Activated CD8-positive, alpha-beta T cell treated with anti-CD3 and anti-CD28 coated beads, Interleukin-2, amount 10 ng/mL, durations not matched to agents 7 days and 5 days (primary cell): ENCODE measurements around the gene SCN7A. TPM values are rescaled to one million over a fixed set of nuclear protein-coding genes. Genes with fewer than 3 reads are reported as not detected.
"Not testable (repeated sequence)": the region's sequence is repeated elsewhere in the genome, so short reads cannot be mapped to it uniquely, and the experiment has no call there.

Experiments used
- ATAC-seq: fragments of 150-1000 bp; cut with Tn5 transposase; one replicate; pipeline ENCODE4 v1.10.0; 2021; ENCODE audit warnings: moderate library complexity
- CTCF ChIA-PET: fragments of 350-600 bp; sonication (Branson Sonifier 250); formaldehyde crosslinking; loops from one replicate; lab custom pipeline; 2021; ENCODE audit warnings: antibody characterized with exemption; lab: Charles Lee
- POLR2A ChIA-PET: fragments of 350-600 bp; sonication (Branson Sonifier 250); formaldehyde crosslinking; loops from one replicate; lab custom pipeline; 2021; ENCODE audit warnings: antibody characterized with exemption; lab: Charles Lee
- DNase-seq: peaks from one replicate; pipeline ENCODE4 v3.0.0-alpha.2; 2020
- H3K27ac Mint-ChIP-seq: one replicate; pipeline ENCODE4 v1.8.0; 2021; ENCODE audit warnings: mild to moderate bottlenecking, mixed read lengths
- H3K27me3 Mint-ChIP-seq: one replicate; pipeline ENCODE4 v1.8.0; 2021; ENCODE audit warnings: low read depth, mixed read lengths
- H3K36me3 Mint-ChIP-seq: one replicate; pipeline ENCODE4 v1.8.0; 2021; ENCODE audit warnings: low read depth, mixed read lengths
- H3K4me1 Mint-ChIP-seq: one replicate; pipeline ENCODE4 v1.8.0; 2021; ENCODE audit warnings: low read depth, mixed read lengths
- H3K4me3 Mint-ChIP-seq: one replicate; pipeline ENCODE4 v1.8.0; 2021; ENCODE audit warnings: mild to moderate bottlenecking, mixed read lengths
- H3K9me3 Mint-ChIP-seq: one replicate; pipeline ENCODE4 v1.8.0; 2022; ENCODE audit warnings: mixed read lengths; ENCODE audit not compliant: insufficient read depth
- total RNA-seq, 2 experiments: library from RNA; stranded (reverse); gene quantifications; one replicate each; pipeline ENCODE4 v1.2.3, GENCODE V29; 2021

The SCN7A gene
- total RNA-seq, 2 experiments from 2014 or later, result not detected

DNA sequence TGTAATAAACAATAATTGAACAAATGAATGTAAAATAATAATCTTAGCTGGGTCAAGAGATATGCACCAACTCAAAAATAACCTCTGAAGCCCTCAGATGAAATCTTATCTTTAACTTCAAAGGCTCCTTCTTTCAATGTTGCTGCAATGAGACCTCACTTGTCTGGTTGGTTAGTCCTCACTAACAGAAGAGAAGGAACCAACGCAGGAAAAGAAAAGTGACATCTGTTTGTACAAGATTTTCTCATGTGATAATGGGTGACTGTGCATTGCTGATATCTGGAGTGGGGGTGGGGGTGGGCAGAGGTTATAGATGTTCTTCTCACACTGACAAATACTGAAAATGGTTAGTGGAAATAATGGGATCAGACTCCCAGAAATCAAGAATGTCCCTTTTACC is 2.6 kb downstream of the SCN7A start:
- Mint-ChIP-seq H3K4me3 (no peak overlapping the region), H3K27me3 (no peaks in the 10 kb centered on the region), H3K4me1 (no peaks in the 10 kb centered on the region), H3K9me3 (no peaks in the 10 kb centered on the region), H3K27ac (no peak overlapping the region), H3K36me3 (no peaks in the 10 kb centered on the region)
- DNase-seq (no peak), ATAC-seq (no peak)
- ChIA-PET CTCF (no interaction called here), POLR2A (no interaction called here)

DNA sequence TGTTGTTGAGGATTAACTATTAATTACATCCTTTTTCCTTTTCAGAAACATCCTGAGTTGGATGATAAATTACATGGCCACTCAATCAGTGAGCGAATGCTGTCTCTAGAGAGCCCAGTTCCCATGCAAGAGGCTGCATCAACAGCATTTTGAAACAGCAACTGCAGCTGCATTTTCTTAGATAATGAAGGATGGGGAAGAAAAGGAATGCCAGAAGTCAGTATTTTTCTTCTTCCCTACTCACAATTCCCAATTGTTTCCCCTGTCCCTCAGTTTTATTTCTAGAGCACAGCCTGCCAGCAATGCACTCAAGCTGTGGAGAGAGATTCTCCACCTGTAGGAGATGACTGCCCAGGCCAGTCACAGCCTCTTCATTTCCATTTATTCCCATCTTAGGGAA is 6.9 kb downstream of the SCN7A start:
- no peaks in the 10 kb centered on the region for H3K9me3 Mint-ChIP-seq
- ChIA-PET POLR2A (no interaction called here), CTCF (no interaction called here)
- no peaks in the 10 kb centered on the region for H3K27me3 Mint-ChIP-seq
- no peak for ATAC-seq
- H3K36me3 Mint-ChIP-seq, result no peaks in the 10 kb centered on the region
- no peak for DNase-seq
- no peaks in the 10 kb centered on the region for H3K4me1 Mint-ChIP-seq
- H3K4me3 Mint-ChIP-seq, result no peak overlapping the region
- H3K27ac Mint-ChIP-seq, result no peak overlapping the region

DNA sequence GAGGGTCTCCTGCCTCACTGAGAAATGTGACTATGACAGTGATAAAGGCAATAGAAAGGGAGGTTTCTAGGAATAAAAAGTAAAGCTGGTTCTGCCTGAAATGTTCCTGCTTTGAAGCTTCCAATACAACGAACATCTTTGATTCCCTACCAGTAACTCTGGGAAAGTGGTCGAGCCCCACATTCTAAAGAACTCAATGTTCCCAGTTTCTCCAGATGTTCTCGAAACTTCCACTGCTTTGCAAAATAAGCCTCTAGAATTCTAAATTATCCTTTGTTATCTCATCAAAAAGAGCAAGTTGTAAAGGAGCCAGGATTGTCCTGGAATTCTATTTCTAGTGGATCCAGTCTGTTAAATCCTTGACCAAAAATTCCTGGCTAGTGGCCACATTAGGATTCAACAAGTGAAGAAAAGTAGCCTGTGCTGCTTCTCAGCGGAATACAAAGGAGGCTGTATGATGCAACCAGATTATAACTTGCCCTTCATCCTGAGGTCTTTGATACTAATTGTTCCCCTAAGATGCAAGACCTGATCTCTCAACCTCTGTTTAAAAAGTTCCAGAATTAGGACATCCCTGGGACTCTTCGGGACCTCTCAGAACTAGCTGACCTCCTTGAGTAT is 8.4 kb downstream of the SCN7A start:
- ATAC-seq (no peak), DNase-seq (no peak)
- CTCF ChIA-PET, result no interaction called here
- H3K27me3 Mint-ChIP-seq, result no peaks in the 10 kb centered on the region
- H3K9me3 Mint-ChIP-seq, result no peaks in the 10 kb centered on the region
- H3K36me3 Mint-ChIP-seq, result no peaks in the 10 kb centered on the region
- no peaks in the 10 kb centered on the region for H3K4me1 Mint-ChIP-seq
- no peak overlapping the region for H3K4me3 Mint-ChIP-seq
- POLR2A ChIA-PET, result no interaction called here
- no peak overlapping the region for H3K27ac Mint-ChIP-seq

DNA sequence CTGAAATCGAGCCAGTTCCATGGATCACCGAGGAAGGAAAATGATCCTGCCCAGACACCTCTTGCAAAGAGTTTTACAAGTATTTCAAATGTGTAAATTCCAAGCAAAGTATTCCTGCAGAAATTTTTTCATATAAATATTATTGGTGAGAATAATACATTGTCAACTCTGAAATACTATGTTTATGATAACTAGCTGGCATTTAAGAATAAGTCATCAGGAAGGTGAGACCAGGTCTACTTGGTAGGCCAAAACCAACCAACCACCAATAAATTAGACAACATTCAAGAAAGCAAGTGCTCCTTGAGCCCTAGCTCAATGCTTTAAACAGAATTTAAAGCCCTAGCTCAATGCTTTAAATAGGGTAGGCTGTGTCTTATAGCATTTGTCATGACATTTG is 21.7 kb downstream of the SCN7A start:
- Mint-ChIP-seq H3K9me3 (no peaks in the 10 kb centered on the region), H3K27ac (no peak overlapping the region), H3K4me1 (no peaks in the 10 kb centered on the region), H3K27me3 (no peaks in the 10 kb centered on the region), H3K4me3 (no peak overlapping the region), H3K36me3 (no peaks in the 10 kb centered on the region)
- ATAC-seq (no peak), DNase-seq (no peak)
- CTCF ChIA-PET, result no interaction called here
- POLR2A ChIA-PET, result no interaction called here

DNA sequence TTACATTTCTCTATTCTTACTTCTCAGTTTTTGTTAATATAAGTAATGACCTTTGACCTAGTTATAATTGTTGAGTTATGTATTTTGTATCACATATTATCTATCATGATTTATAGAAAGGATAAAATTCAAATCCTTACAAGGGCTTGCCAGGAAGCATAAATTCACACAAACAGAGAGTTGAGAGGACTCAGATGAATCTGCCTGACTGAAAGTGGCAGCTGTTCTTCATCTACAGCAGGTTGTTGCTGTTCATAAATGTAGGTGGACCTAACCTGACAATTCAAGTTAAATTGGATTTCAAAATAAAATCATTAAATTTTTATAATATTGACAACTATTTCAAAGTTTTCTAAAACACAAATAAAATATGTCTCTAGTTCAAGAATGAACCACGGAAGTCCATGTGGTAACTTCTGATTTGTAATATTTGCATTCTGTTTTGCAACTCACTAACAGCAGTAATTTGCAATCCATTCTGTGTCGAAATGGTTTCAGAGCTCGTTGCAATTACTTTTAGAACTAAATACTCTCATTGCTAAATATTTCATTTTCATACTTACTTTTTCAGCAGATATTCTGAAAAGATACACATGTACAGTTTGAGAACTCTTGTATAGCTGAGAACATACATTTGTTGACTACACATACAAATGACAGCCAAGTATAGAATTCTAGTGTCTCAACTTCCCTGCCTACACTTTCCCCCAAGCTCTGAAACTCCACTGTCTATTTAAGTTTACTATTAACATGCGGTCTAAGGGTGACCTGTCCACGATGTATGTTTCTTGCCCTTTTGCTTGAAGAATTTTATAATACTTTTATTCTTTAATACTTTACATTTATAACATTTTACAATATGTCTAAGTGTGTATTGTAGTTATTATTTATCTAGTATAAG is 25.7 kb downstream of the SCN7A start:
- no peak overlapping the region for H3K27ac Mint-ChIP-seq
- no peak overlapping the region for H3K4me3 Mint-ChIP-seq
- no peaks in the 10 kb centered on the region for H3K4me1 Mint-ChIP-seq

DNA sequence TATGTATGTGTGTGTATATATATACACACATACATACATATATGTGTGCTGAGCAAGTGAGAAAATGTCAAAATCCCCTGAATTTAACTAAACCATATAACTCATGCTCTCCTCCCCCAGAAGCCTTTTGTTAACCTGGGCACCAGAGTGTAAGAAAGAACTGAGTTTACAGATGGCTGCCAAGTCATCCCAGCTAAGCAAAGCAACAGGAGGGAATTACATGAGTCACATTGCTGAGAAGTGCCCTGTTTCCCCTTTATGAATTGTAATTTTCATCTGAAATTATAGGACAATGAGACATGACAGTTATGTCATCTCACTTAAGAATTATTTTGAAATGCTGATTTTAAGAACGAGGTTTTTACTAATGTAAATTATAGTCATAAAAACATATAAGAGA is 29.9 kb downstream of the SCN7A start:
- Mint-ChIP-seq H3K4me1 (no peaks in the 10 kb centered on the region), H3K27ac (no peak overlapping the region), H3K36me3 (no peaks in the 10 kb centered on the region), H3K27me3 (no peaks in the 10 kb centered on the region), H3K9me3 (no peaks in the 10 kb centered on the region), H3K4me3 (no peak overlapping the region)
- ChIA-PET CTCF (no interaction called here), POLR2A (no interaction called here)
- no peak for DNase-seq
- ATAC-seq, result no peak

More for the DNA sequence above, 25.7 kb downstream of the SCN7A start:
- DNase-seq (no peak), ATAC-seq (no peak)
- POLR2A ChIA-PET, result no interaction called here
- CTCF ChIA-PET, result no interaction called here
- no peaks in the 10 kb centered on the region for H3K9me3 Mint-ChIP-seq
- no peaks in the 10 kb centered on the region for H3K27me3 Mint-ChIP-seq
- no peaks in the 10 kb centered on the region for H3K36me3 Mint-ChIP-seq

DNA sequence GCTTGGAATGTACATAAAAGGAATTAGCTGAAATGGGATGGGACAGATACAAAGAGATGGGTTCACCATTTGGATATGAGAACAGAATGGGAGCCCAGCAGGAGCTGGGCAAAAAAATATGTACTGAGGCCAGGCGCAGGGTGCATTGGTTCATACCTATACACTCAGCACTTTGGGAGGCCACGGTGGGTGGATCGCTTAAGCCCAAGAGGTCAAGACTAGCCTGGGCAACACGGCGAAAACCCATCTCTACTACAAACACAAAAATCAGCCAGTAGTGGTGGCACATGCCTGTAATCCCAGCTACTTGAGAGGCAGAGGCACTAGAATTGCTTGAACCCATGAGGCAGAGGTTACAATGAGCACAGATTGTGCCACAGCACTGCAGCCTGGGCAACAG is 30.4 kb downstream of the SCN7A start:
- CTCF ChIA-PET, result no interaction called here
- H3K27me3 Mint-ChIP-seq, result no peaks in the 10 kb centered on the region
- ATAC-seq, result no peak

DNA sequence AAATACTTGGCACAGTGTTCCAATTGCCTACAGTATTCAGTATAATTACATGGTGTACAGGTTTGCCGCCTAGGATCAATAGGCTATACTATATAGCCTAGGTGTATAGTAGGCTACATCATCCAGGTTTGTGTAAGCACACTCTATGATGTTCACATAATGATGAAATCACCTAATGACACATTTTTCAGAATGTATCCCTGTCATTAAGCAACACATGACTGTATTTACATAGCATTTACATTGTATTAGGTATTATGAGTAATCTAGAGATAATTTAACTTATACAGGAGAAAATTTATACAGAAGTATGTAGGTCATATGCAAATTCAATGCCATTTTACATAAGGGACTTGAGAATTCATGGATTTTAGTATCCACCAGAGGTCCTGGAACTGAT is 35.4 kb downstream of the SCN7A start:
- ChIA-PET CTCF (no interaction called here), POLR2A (no interaction called here)
- H3K27me3 Mint-ChIP-seq, result no peaks in the 10 kb centered on the region
- H3K36me3 Mint-ChIP-seq, result no peaks in the 10 kb centered on the region
- DNase-seq, result no peak
- no peak overlapping the region for H3K4me3 Mint-ChIP-seq
- no peaks in the 10 kb centered on the region for H3K4me1 Mint-ChIP-seq
- H3K27ac Mint-ChIP-seq, result no peak overlapping the region
- no peak for ATAC-seq
- H3K9me3 Mint-ChIP-seq, result no peaks in the 10 kb centered on the region

More for the DNA sequence above, 30.4 kb downstream of the SCN7A start:
- POLR2A ChIA-PET, result no interaction called here
- Mint-ChIP-seq H3K36me3 (no peaks in the 10 kb centered on the region), H3K4me1 (no peaks in the 10 kb centered on the region), H3K4me3 (no peak overlapping the region), H3K9me3 (no peaks in the 10 kb centered on the region), H3K27ac (no peak overlapping the region)
- no peak for DNase-seq

DNA sequence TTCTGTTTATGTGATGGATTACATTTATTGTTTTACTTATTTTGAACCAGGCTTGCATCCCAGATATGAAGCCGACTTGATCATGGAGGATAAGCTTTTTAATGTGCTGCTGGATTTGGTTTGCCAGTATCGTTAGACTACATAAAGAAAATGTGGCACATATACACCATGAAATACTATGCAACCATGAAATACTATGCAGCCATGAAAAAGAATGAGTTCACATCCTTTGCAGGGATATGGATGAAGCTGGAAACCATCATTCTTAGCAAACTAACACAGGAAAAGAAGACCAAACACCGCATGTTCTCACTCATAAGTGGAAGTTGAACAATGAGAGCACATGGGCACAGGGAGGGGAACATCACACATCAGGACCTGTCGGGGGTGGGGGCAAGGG is 38.2 kb downstream of the SCN7A start:
- H3K4me3 Mint-ChIP-seq, POLR2A ChIA-PET, H3K27me3 Mint-ChIP-seq, H3K9me3 Mint-ChIP-seq, H3K4me1 Mint-ChIP-seq, ATAC-seq, H3K36me3 Mint-ChIP-seq, DNase-seq, H3K27ac Mint-ChIP-seq, CTCF ChIA-PET: not testable (repeated sequence)

DNA sequence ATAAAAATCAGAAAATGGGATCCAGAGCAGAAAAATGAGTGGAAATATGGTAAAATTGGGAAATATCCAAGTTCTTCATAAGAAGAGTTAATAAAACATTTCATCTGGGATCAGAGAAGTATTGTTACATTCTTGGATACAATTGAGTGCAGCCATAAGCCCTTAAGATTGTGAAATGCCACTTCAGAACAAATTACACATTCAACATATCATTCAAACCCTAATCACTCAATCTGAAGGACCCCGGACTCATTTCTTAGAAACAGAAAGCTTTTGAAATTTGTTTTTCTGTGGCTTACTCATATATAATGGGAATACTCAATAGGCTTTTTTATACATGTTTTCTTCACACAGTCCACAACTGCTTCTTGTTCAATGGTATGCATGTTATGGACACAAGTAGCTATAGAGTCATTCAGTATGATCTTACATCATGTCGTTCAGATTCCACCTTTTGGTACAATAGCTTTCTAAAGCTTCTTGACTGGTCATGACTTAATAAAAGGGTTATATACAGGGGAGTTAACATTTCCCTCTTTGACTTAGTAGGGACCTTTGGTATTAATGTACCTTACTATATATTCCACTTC is 39.9 kb downstream of the SCN7A start:
- CTCF ChIA-PET, result no interaction called here
- H3K27me3 Mint-ChIP-seq, result no peaks in the 10 kb centered on the region
- ATAC-seq (no peak), DNase-seq (no peak)
- H3K36me3 Mint-ChIP-seq, result no peaks in the 10 kb centered on the region
- H3K9me3 Mint-ChIP-seq, result no peaks in the 10 kb centered on the region
- H3K27ac Mint-ChIP-seq, result no peak overlapping the region
- H3K4me3 Mint-ChIP-seq, result no peak overlapping the region
- no peaks in the 10 kb centered on the region for H3K4me1 Mint-ChIP-seq
- POLR2A ChIA-PET, result no interaction called here

DNA sequence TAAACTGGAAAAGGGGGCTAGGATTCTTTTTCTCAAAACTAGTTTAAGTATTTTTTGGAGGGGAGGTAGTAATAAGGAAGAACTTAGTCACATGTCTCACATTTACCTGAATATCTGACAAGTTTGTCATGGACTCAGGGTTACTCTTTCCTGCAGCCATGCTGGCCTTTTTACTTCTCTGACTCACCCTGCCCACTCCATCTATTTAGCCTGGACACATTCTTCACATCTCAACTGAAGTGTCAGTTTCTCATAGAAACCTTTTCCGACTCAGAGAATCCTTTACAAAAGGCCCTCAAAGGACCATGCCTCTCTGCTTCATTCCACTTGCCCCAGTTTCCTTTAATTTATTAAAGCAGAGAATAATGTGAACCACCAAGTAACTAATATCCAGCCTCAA is 42.6 kb downstream of the SCN7A start:
- POLR2A ChIA-PET, result no interaction called here
- ATAC-seq (no peak), DNase-seq (no peak)
- H3K9me3 Mint-ChIP-seq, result no peaks in the 10 kb centered on the region
- CTCF ChIA-PET, result no interaction called here
- no peak overlapping the region for H3K27ac Mint-ChIP-seq
- H3K27me3 Mint-ChIP-seq, result no peaks in the 10 kb centered on the region
- no peaks in the 10 kb centered on the region for H3K4me1 Mint-ChIP-seq
- no peaks in the 10 kb centered on the region for H3K36me3 Mint-ChIP-seq
- H3K4me3 Mint-ChIP-seq, result no peak overlapping the region

DNA sequence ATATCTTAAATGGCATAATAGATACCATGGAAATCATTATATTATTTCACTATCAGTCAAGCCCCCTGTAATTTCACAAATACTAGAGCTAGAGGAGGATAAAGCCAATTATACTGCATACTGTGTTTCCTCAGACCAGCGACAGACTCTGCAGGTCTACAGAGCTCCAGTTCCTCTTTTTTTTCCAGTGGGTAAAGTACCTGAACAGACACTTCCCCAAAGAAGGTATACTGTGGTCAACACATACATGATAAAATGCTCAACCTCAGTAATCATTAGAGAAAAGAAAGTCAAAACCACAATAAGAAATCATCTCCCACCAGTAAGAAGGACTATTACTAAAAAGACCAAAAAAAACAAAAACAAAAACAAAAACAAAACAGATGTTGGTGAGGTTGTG is 44.6 kb downstream of the SCN7A start:
- CTCF ChIA-PET, result no interaction called here
- no peak for ATAC-seq
- no peak overlapping the region for H3K4me3 Mint-ChIP-seq

More for the DNA sequence above, 44.6 kb downstream of the SCN7A start:
- Mint-ChIP-seq H3K4me1 (no peaks in the 10 kb centered on the region), H3K27me3 (no peaks in the 10 kb centered on the region), H3K36me3 (no peaks in the 10 kb centered on the region), H3K9me3 (no peaks in the 10 kb centered on the region), H3K27ac (no peak overlapping the region)
- POLR2A ChIA-PET, result no interaction called here
- DNase-seq, result no peak
